ENCODE results near the gene HLA-DMB.
"Not testable (repeated sequence)": the region's sequence is repeated elsewhere in the genome, so short reads cannot be mapped to it uniquely, and the experiment has no call there.

HLA-DMB gene

GRCh38 chr6:32949113-32949512 lies 8.3 kb upstream of the HLA-DMB start:
- no peak for DNase-seq

- no peak for DNase-seq
Observed at GRCh38 chr6:32947552-32948465, 7.0 kb upstream of the HLA-DMB start.

GRCh38 chr6:32946893-32947292 lies 6.1 kb upstream of the HLA-DMB start:
- no peak for DNase-seq

- DNase-seq: no peak
Observed at GRCh38 chr6:32945953-32946352, 5.1 kb upstream of the HLA-DMB start.

- no peak for DNase-seq
Observed at GRCh38 chr6:32945108-32945760, 4.4 kb upstream of the HLA-DMB start.

- no peak for DNase-seq
Observed at GRCh38 chr6:32943864-32944649, 3.2 kb upstream of the HLA-DMB start.

- DNase-seq: not testable (repeated sequence)
Observed at GRCh38 chr6:32942555-32943123, 1.8 kb upstream of the HLA-DMB start.

- DNase-seq: no peak
Observed at GRCh38 chr6:32941214-32941768, 463 bp upstream of the HLA-DMB start.

- no peak for DNase-seq
Observed at GRCh38 chr6:32938494-32938893, 2.3 kb downstream of the HLA-DMB start.

GRCh38 chr6:32937230-32937633 lies 3.6 kb downstream of the HLA-DMB start:
- no peak for DNase-seq

GRCh38 chr6:32936239-32937152 lies 4.3 kb downstream of the HLA-DMB start:
- DNase-seq: no peak

- no peak for DNase-seq
Observed at GRCh38 chr6:32935551-32936238, 5.1 kb downstream of the HLA-DMB start.

- DNase-seq: no peak
Observed at GRCh38 chr6:32933661-32934085, 7.2 kb downstream of the HLA-DMB start.

GRCh38 chr6:32932132-32932868 lies 8.5 kb downstream of the HLA-DMB start:
- DNase-seq: no peak

- no peak for DNase-seq
Observed at GRCh38 chr6:32931211-32931610, 9.6 kb downstream of the HLA-DMB start.

GRCh38 chr6:32922083-32922482 lies 18.7 kb downstream of the HLA-DMB start:
- no peak for DNase-seq

- DNase-seq: no peak
Observed at GRCh38 chr6:32920715-32921114, 20.1 kb downstream of the HLA-DMB start.

- DNase-seq: no peak
Observed at GRCh38 chr6:32912951-32913350, 27.9 kb downstream of the HLA-DMB start.

GRCh38 chr6:32908897-32909296 lies 31.9 kb downstream of the HLA-DMB start:
- DNase-seq: no peak

GRCh38 chr6:32906539-32906938 lies 34.3 kb downstream of the HLA-DMB start:
- no peak for DNase-seq
